ENCODE results near the gene RNF187. TPM values are rescaled to one million over a fixed set of nuclear protein-coding genes. Genes with fewer than 3 reads are reported as not detected.

Gene RNF187
- total and polyA plus RNA-seq, 5 donors, result 34.1 to 113 (median 85.6) TPM

DNA sequence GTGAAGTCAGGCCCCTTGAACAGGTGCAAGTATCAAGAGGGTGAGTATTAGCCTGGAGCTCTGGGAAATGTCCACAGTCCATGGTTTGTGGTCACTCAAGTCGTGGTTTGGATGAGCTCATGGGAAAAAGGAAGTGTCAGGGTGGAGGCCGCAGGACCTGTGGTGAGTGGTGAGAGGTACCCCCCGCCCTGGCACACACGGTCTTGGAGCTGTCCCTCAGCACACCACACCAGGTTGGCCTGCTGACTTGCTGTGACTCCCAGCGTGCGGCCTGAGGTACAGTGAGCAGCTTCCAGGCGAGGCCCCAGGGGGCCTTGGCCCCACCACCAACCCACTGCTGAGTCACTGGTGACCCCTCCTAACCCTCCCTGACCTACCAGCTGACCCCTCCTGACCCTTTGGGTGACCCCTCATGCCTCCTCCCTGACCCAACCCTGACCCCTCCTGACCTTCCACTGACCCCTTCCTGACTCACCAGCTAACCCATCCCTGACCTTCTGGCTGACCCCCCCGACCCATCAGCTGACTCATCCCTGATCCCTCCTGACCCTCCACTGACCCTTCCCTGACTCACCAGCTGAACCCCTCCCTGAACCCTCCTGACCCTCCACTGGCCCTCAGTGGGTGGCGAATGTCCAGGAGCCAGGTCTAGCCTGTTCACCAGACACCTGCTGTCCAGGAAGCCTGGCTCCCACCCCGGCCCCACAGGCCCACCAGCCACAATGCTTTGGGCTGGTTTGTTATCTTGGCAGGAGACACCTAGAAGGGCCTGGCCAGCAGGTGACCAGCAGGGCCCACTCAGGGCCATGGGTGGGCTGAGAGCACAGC is 34.8 kb upstream of the RNF187 start:
- 84% methylated on average over 10 of the region's 10 CpGs for WGBS

GRCh38 chr1:228453022-228453560 is 34.1 kb upstream of the RNF187 start:
- intact Hi-C loops (cut with DNase I), result no loop called here
- no peak overlapping the region for H3K4me3 ChIP-seq (ENCODE audit: low read length)
- no peaks in the 10 kb centered on the region for H3K4me1 ChIP-seq (ENCODE audit: control insufficient read depth, insufficient read depth, low read length)
- 83% methylated on average over 10 of the region's 10 CpGs for WGBS
- no peaks in the 10 kb centered on the region for H3K27me3 ChIP-seq (ENCODE audit: control insufficient read depth, insufficient read depth)
- ATAC-seq (no peak), DNase-seq (no peak)
- H3K9me3 ChIP-seq (ENCODE audit: control insufficient read depth, low read length), result no peaks in the 10 kb centered on the region
- no peak overlapping the region for H3K27ac ChIP-seq (ENCODE audit: low read length)

More for the DNA sequence above, 34.8 kb upstream of the RNF187 start:
- no peaks in the 10 kb centered on the region for H3K27me3 ChIP-seq (ENCODE audit: control insufficient read depth, insufficient read depth)
- no peaks in the 10 kb centered on the region for H3K9me3 ChIP-seq (ENCODE audit: control insufficient read depth, low read length)
- no peak overlapping the region for H3K27ac ChIP-seq (ENCODE audit: low read length)
- H3K4me1 ChIP-seq (ENCODE audit: control insufficient read depth, insufficient read depth, low read length), result no peaks in the 10 kb centered on the region
- no peak overlapping the region for H3K4me3 ChIP-seq (ENCODE audit: low read length)
- DNase-seq, result peak in 1 of 3 donors; percentile 54
- ATAC-seq, result peak in 1 of 2 donors; percentile 17
- intact Hi-C loops (cut with DNase I), result no loop called here

DNA sequence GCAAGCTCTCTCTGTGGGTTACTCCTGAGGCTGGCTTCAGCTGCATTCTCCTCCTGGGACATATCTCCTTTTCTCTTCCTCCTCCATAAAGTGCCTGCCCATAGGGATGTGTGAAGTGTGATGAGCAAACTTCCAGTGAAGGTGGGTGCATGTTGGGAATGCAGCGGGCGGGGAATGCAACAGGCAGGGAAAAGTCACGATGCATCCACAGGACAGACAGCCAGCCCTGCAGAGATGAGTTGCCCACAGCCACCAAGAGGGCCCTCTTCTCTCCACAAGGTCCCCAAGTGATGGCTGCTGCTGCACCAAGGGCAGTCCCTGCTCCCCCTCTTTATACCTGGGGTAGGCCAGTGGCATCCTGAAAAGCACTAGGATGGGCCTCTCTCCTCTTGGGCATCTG is 33.6 kb upstream of the RNF187 start:
- Histone ChIP-seq H3K4me1 (ENCODE audit: control insufficient read depth, insufficient read depth, low read length) (no peaks in the 10 kb centered on the region), H3K9me3 (ENCODE audit: control insufficient read depth, low read length) (no peaks in the 10 kb centered on the region), H3K4me3 (ENCODE audit: low read length) (no peak overlapping the region), H3K27ac (ENCODE audit: low read length) (no peak overlapping the region), H3K27me3 (ENCODE audit: control insufficient read depth, insufficient read depth) (no peaks in the 10 kb centered on the region)
- 93% methylated on average over 3 of the region's 3 CpGs for WGBS
- ATAC-seq (no peak), DNase-seq (no peak)
- intact Hi-C loops (cut with DNase I), result no loop called here

DNA sequence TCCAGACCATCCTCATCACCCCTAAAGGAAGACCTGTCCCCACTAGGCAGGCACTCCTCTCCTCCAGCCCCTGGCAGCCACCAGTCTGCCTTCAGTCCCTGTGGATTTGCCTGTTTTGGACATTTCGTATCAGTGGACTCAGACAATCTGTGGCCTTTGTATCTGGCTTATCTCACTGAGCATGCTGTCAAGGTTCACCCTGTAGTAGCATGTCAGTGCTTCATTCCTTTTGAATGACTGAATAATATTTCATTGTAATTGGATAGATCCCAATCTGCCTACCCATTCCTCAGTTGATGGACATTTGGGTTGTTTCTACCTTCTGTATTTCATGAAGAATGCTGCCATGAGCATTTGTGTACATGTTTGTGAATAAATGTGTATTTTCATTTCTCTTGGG is 32.9 kb upstream of the RNF187 start:
- H3K27ac ChIP-seq (ENCODE audit: low read length), result no peak overlapping the region
- H3K27me3 ChIP-seq (ENCODE audit: control insufficient read depth, insufficient read depth), result no peaks in the 10 kb centered on the region
- intact Hi-C loops (cut with DNase I), result no loop called here
- 68% methylated on average over 1 of the region's 1 CpG for WGBS
- DNase-seq, result no peak
- H3K9me3 ChIP-seq (ENCODE audit: control insufficient read depth, low read length), result no peaks in the 10 kb centered on the region
- ATAC-seq, result no peak
- H3K4me3 ChIP-seq (ENCODE audit: low read length), result no peak overlapping the region
- no peaks in the 10 kb centered on the region for H3K4me1 ChIP-seq (ENCODE audit: control insufficient read depth, insufficient read depth, low read length)

- H3K4me3 ChIP-seq (ENCODE audit: low read length), result no peak overlapping the region
- DNase-seq, result no peak
- no peak overlapping the region for H3K27ac ChIP-seq (ENCODE audit: low read length)
- 35% methylated on average over 1 of the region's 1 CpG for WGBS
- intact Hi-C loops (cut with DNase I), result no loop called here
- ATAC-seq, result no peak
- H3K27me3 ChIP-seq (ENCODE audit: control insufficient read depth, insufficient read depth), result no peaks in the 10 kb centered on the region
- no peaks in the 10 kb centered on the region for H3K4me1 ChIP-seq (ENCODE audit: control insufficient read depth, insufficient read depth, low read length)
- no peaks in the 10 kb centered on the region for H3K9me3 ChIP-seq (ENCODE audit: control insufficient read depth, low read length)
Observed at GRCh38 chr1:228455715-228456114, 31.5 kb upstream of the RNF187 start.

GRCh38 chr1:228456252-228457016 is 30.7 kb upstream of the RNF187 start:
- Histone ChIP-seq H3K9me3 (ENCODE audit: control insufficient read depth, low read length) (no peaks in the 10 kb centered on the region), H3K4me1 (ENCODE audit: control insufficient read depth, insufficient read depth, low read length) (no peaks in the 10 kb centered on the region), H3K27me3 (ENCODE audit: control insufficient read depth, insufficient read depth) (no peaks in the 10 kb centered on the region), H3K27ac (ENCODE audit: low read length) (no peak overlapping the region), H3K4me3 (ENCODE audit: low read length) (peak overlapping the region; percentile 35)
- 60% methylated on average over 6 of the region's 6 CpGs for WGBS
- no peak for ATAC-seq
- no peak for DNase-seq
- intact Hi-C loops (cut with DNase I), result no loop called here

DNA sequence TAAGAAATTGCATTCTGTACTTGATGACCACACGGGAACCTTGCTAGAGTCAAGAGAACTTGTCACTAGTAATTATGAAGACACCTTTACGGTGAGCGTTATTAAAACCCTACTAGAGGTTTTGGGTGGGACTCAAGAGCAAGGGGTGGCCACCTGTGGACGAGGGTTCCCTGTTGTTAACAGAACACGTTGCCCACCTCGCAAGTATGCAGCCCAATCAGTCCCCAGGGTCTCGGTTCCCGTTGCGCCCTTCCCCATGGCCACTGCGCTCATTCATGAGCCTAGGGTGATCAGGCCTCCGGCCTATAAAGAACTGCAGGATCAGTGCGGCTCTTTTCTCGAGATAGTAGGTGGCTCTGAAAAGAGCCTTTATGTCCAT is 30.2 kb upstream of the RNF187 start:
- DNase-seq, result no peak
- Histone ChIP-seq H3K4me1 (ENCODE audit: control insufficient read depth, insufficient read depth, low read length) (no peaks in the 10 kb centered on the region), H3K9me3 (ENCODE audit: control insufficient read depth, low read length) (no peaks in the 10 kb centered on the region), H3K27ac (ENCODE audit: low read length) (peak overlapping the region; percentile 88), H3K4me3 (ENCODE audit: low read length) (peak overlapping the region; percentile 35), H3K27me3 (ENCODE audit: control insufficient read depth, insufficient read depth) (no peaks in the 10 kb centered on the region)
- 14% methylated on average over 13 of the region's 13 CpGs for WGBS
- peak; percentile 6 to 12 for ATAC-seq
- intact Hi-C loops (cut with DNase I), result no loop called here

DNA sequence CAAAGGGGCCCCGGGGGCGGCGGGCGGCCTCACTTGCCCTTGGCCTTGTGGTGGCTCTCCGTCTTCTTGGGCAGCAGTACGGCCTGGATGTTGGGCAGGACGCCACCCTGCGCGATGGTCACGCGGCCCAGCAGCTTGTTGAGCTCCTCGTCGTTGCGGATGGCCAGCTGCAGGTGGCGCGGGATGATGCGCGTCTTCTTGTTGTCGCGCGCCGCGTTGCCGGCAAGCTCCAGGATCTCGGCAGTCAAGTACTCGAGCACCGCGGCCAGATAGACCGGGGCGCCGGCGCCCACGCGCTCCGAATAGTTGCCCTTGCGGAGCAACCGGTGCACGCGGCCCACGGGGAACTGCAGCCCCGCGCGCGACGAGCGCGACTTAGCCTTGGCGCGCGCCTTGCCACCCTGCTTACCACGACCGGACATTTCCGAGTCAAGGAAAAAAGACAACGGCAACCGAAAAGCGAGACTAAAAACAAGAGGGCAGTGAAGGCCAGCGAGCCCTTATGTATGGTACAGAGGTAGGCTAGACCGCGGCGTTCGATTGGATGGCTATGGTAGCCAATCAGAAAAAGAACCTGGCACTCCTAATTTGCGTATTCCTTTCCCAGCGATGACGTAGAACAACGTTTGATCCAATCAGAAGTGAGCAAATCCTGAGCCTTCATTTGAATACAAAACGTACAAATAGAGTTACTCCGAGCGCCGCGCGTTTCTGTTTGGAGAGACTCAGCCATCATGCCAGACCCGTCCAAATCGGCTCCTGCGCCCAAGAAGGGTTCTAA is 29.6 kb upstream of the RNF187 start:
- Histone ChIP-seq H3K27ac (ENCODE audit: low read length) (peak overlapping the region; percentile 88), H3K4me1 (ENCODE audit: control insufficient read depth, insufficient read depth, low read length) (no peaks in the 10 kb centered on the region), H3K27me3 (ENCODE audit: control insufficient read depth, insufficient read depth) (no peaks in the 10 kb centered on the region), H3K4me3 (ENCODE audit: low read length) (peak overlapping the region; percentile 35), H3K9me3 (ENCODE audit: control insufficient read depth, low read length) (no peaks in the 10 kb centered on the region)
- under 1% methylated on average over 74 of the region's 74 CpGs for WGBS
- peak; percentile 84 to 95 (median 94) for DNase-seq
- intact Hi-C loops (cut with DNase I), result no loop called here
- ATAC-seq, result peak; percentile 96 to 97

DNA sequence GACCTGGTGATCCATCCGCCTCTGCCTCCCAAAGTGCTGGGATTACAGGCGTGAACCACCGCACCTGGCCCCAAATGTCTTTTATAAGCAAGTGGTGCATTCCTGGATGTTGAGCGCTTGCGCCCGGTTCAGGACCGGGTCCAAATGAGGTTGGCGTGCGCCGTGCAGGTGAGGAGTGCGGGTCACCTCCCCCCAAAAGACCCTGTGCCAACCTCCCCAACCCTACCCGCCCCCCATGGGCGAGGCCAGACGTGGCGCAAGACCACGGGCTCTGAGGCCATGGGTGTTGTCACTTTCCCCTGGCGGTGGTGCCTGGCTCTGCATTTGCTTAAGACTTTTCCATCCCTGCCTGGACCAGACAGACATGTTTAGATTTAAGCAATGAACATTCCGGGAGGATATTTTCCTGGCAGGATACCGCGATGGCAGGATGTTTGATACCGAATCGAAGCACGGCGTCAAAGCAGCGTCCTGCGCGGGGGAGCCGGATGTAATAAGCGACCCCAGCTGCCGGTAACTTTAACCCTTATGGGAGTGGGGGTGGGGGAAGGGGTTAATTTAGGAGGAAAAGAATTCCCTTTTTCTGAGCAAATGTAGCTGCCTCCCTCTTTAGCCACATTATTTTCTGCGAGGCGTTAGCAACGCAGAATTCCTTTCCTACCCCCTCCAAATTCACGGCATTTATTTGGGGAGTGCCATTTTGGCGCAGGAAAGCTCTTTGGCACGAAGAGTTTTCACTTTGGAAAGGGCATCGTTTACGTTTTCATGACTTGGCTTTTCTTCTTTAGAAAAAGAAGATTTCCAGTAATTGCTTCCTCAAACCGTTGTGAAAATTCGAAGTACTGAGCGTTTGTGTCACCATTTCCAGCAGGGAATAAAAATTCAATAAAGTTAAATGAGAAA is 27.8 kb upstream of the RNF187 start:
- H3K27ac ChIP-seq (ENCODE audit: low read length), result peak overlapping the region; percentile 8
- H3K4me3 ChIP-seq (ENCODE audit: low read length), result peak overlapping the region; percentile 49
- H3K9me3 ChIP-seq (ENCODE audit: control insufficient read depth, low read length), result no peaks in the 10 kb centered on the region
- no peaks in the 10 kb centered on the region for H3K27me3 ChIP-seq (ENCODE audit: control insufficient read depth, insufficient read depth)
- DNase-seq (peak; percentile 75 to 90 (median 87)), ATAC-seq (peak; percentile 58 to 64)
- peaks cover 4% of the 10 kb centered on the region for H3K4me1 ChIP-seq (ENCODE audit: control insufficient read depth, insufficient read depth, low read length)
- intact Hi-C loops (cut with DNase I), result no loop called here
- WGBS, result 7% methylated on average over 41 of the region's 41 CpGs

DNA sequence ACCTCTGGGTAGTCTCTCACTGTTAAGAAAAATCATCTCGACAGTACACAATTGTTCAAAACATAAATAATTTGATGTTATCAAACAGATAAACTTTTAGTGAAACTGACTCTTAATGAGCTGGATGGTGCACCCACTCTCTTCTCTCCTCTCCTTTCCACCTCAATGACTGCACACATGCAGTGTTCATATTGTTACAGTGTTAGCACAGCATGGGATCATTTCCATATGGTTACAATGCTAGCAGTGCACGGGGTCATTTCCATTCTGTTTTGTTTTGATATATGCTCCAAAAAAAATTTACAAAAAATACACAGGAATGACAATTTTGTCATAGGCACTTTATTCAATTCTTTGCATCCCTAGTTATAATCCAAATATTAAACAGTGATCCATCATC is 26.4 kb upstream of the RNF187 start:
- Histone ChIP-seq H3K4me1 (ENCODE audit: control insufficient read depth, insufficient read depth, low read length) (peaks cover 4% of the 10 kb centered on the region), H3K27me3 (ENCODE audit: control insufficient read depth, insufficient read depth) (no peaks in the 10 kb centered on the region), H3K9me3 (ENCODE audit: control insufficient read depth, low read length) (no peaks in the 10 kb centered on the region), H3K4me3 (ENCODE audit: low read length) (no peak overlapping the region), H3K27ac (ENCODE audit: low read length) (no peak overlapping the region)
- intact Hi-C loops (cut with DNase I), result no loop called here
- no peak for ATAC-seq
- 82% methylated on average over 2 of the region's 2 CpGs for WGBS
- DNase-seq, result no peak
